HepG2 (cell line): ENCODE results near the gene SLC23A2. TPM values are rescaled to one million over a fixed set of nuclear protein-coding genes. Genes with fewer than 3 reads are reported as not detected.

Experiments used
- ATAC-seq: fragments of 200-7000 bp; cut with Tn5 transposase; 3 replicates; pipeline ENCODE4 v1.9.1; 2020; ENCODE audit warnings: mild to moderate bottlenecking, moderate library complexity
- BruUV-seq: library from RNA; stranded (reverse); fragments of 400-500 nt; replicated peaks from 2 replicates; lab custom pipeline; 2021; lab: Mats Ljungman, UMichigan
- CTCF ChIA-PET: fragments of 300-600 bp; formaldehyde crosslinking; extraction: SDS; loops from one replicate; lab custom pipeline; 2021; ENCODE audit warnings: low total read pairs, inconsistent platforms, low intra/inter-chr PET ratio; lab: Yijun Ruan, JAX
- POLR2A ChIA-PET: fragments of 350-600 bp; sonication (Branson Sonifier 250); formaldehyde crosslinking; loops from one replicate; lab custom pipeline; 2020; ENCODE audit warnings: antibody characterized with exemption, inconsistent platforms; lab: Yijun Ruan, JAX
- DNase-seq: peaks from one replicate; pipeline ENCODE4 v3.0.0-alpha.2; 2015; ENCODE audit warnings: low spot score
- FAIRE-seq: peaks from 3 replicates; lab custom pipeline; 2011; peaks lifted over from hg19 to GRCh38; lab: Jason Lieb, UNC
- H2AFZ ChIP-seq: one replicate; pipeline ENCODE4 v1.6.1; 2011; ENCODE audit warnings: low read length, inconsistent platforms
- H3K27ac ChIP-seq: fragments of 300-600 bp; 3 replicates; pipeline ENCODE4 v1.8.0; 2011; ENCODE audit warnings: mixed run types, mild to moderate bottlenecking, mixed read lengths, low read length, inconsistent platforms; ENCODE audit not compliant: insufficient read depth; ENCODE audit errors: extremely low read length
- H3K27me3 ChIP-seq, 2 experiments: fragments of 200-600 bp in 1 of 2; 2 replicates in 1 of 2; 3 replicates in 1 of 2; pipeline versions ENCODE4 v1.6.0 to v1.8.0; 2011; ENCODE audit warnings: low read length in 2 of 2, mild to moderate bottlenecking in 2 of 2, moderate library complexity in 2 of 2, inconsistent platforms in 1 of 2; ENCODE audit not compliant: insufficient read depth in 2 of 2, control insufficient read depth in 1 of 2
- H3K36me3 ChIP-seq, 2 experiments: fragments of 200-600 bp in 1 of 2; replicated peaks in 1 of 2; 2 replicates in 1 of 2; 3 replicates in 1 of 2; pipeline versions ENCODE4 v1.5.1 to v1.8.0; 2011; ENCODE audit warnings: low read length in 2 of 2, inconsistent platforms in 1 of 2; ENCODE audit not compliant: insufficient read depth in 2 of 2, control insufficient read depth in 1 of 2
- H3K4me1 ChIP-seq: 2 replicates; pipeline ENCODE4 v1.5.1; 2012; ENCODE audit warnings: low read length, inconsistent platforms; ENCODE audit not compliant: insufficient read depth
- H3K4me2 ChIP-seq: 2 replicates; pipeline ENCODE4 v1.6.0; 2011; ENCODE audit warnings: low read depth, low read length, inconsistent platforms
- H3K4me3 ChIP-seq, 3 experiments: fragments of 200-600 bp in 1 of 3; sonication (generic), shearing (Covaris generic) in 1 of 3; replicated peaks in 1 of 3; 2 replicates each; pipeline ENCODE4 v1.5.1; 2011 to 2016; ENCODE audit warnings: low read length in 3 of 3, inconsistent platforms in 2 of 3, low read depth in 2 of 3, mild to moderate bottlenecking in 2 of 3, control low read depth in 1 of 3, mixed read lengths in 1 of 3; ENCODE audit not compliant: insufficient read depth in 1 of 3
- H3K79me2 ChIP-seq: one replicate; pipeline ENCODE4 v1.6.1; 2011; ENCODE audit warnings: low read length, inconsistent platforms; ENCODE audit not compliant: insufficient read depth
- H3K9ac ChIP-seq: 2 replicates; pipeline ENCODE4 v1.6.0; 2011; ENCODE audit warnings: mild to moderate bottlenecking, low read depth, low read length, inconsistent platforms; ENCODE audit not compliant: insufficient read depth
- H3K9me3 ChIP-seq: 2 replicates; pipeline ENCODE4 v1.5.1; 2012; ENCODE audit warnings: mild to moderate bottlenecking, low read length
- H4K20me1 ChIP-seq: 2 replicates; pipeline ENCODE4 v1.6.0; 2011; ENCODE audit warnings: inconsistent platforms, mild to moderate bottlenecking, low read length, moderate library complexity; ENCODE audit not compliant: insufficient read depth
- GATA4 ChIP-seq: sonication (generic); IDR thresholded peaks from 2 replicates; pipeline ENCODE4 v1.6.1; 2016; ENCODE audit warnings: antibody characterized with exemption, low read depth, borderline replicate concordance
- MYC ChIP-seq: sonication (generic); formaldehyde crosslinking; IDR thresholded peaks from 2 replicates; pipeline ENCODE4 v1.9.0; 2021; ENCODE audit warnings: missing genetic modification reagents, borderline replicate concordance
- SMC3 ChIP-seq: IDR thresholded peaks from 2 replicates; pipeline ENCODE4 v1.6.1; 2011; ENCODE audit warnings: low read length, improper control_type of control experiment
- XRCC5 ChIP-seq: fragments of 200-400 bp; formaldehyde crosslinking; optimal IDR thresholded peaks from 2 replicates; pipeline ENCODE3; 2017; ENCODE audit warnings: mild to moderate bottlenecking, low read length
- ZNF570 ChIP-seq: sonication (generic); formaldehyde crosslinking; IDR thresholded peaks from 2 replicates; pipeline ENCODE4 v1.4.0; 2020; ENCODE audit warnings: mild to moderate bottlenecking, missing genetic modification reagents, borderline replicate concordance
- ZNF766 ChIP-seq: sonication (generic); formaldehyde crosslinking; IDR thresholded peaks from 2 replicates; pipeline ENCODE4 v1.5.0; 2020; ENCODE audit warnings: missing genetic modification reagents, borderline replicate concordance
- WGBS: methylation state at CpG from one replicate; pipeline ENCODE4 v1.1.6; 2017; ENCODE audit warnings: low lambda C conversion rate; 5-methylcytosine and 5-hydroxymethylcytosine counted together
- in situ Hi-C: cut with HindIII; loops from 2 replicates; pipeline ENCODE4 v1.10.0; 2017; ENCODE audit warnings: low pct_unique_long_range_greater_than_20kb; ENCODE audit not compliant: extremely low pct_ligation_motif_present
- intact Hi-C: fragments of 100-400 bp; cut with micrococcal nuclease; formaldehyde crosslinking; loops from one replicate; pipeline ENCODE4 v1.10.0; 2022; ENCODE audit not compliant: unreplicated experiment
- polyA plus RNA-seq, 8 experiments: library from polyadenylated mRNA; depleted of rRNA in 3 of 8; stranded (reverse) in 7 of 8; unstranded in 1 of 8; fragments of >200 nt; fragmentation: Illumina TruSeq in 4 of 8; extraction: Trizol in 4 of 8; gene quantifications; 2 replicates each; pipeline versions ENCODE4 v1.2.1 to v1.2.3, GENCODE V29; 2011 to 2016; ENCODE audit warnings: low read depth in 4 of 8, missing spikeins in 1 of 8, mixed read lengths in 1 of 8; ENCODE audit not compliant: insufficient read depth in 1 of 8
- total RNA-seq, 5 experiments: library from RNA; depleted of rRNA; stranded (reverse); fragments of >200 nt; fragmentation: Illumina TruSeq; extraction: Trizol; gene quantifications; 2 replicates each; pipeline ENCODE4 v1.2.3, GENCODE V29; 2016; ENCODE audit warnings: low read depth in 1 of 5
- TF ChIP-seq, protein P1 (sequence below): sonication (generic); formaldehyde crosslinking; IDR thresholded peaks from 2 replicates; pipeline ENCODE4 v1.4.0; 2020; ENCODE audit warnings: missing genetic modification reagents
- TF ChIP-seq, protein P2 (sequence below): sonication (generic); formaldehyde crosslinking; IDR thresholded peaks from 2 replicates; pipeline ENCODE4 v1.4.0; 2020; ENCODE audit warnings: missing genetic modification reagents, borderline replicate concordance
- TF ChIP-seq, protein P3 (sequence below): sonication (generic); formaldehyde crosslinking; IDR thresholded peaks from 2 replicates; pipeline ENCODE4 v1.8.1; 2023; ENCODE audit warnings: missing genetic modification reagents, mild to moderate bottlenecking, borderline replicate concordance
- TF ChIP-seq, protein P4 (sequence below): sonication (generic); formaldehyde crosslinking; IDR thresholded peaks from 2 replicates; pipeline ENCODE4 v1.5.1; 2020; ENCODE audit warnings: mild to moderate bottlenecking, moderate library complexity, missing genetic modification reagents
- TF ChIP-seq, protein P5 (sequence below): sonication (generic); formaldehyde crosslinking; IDR thresholded peaks from 2 replicates; pipeline ENCODE4 v1.8.0; 2023; ENCODE audit warnings: mild to moderate bottlenecking, missing genetic modification reagents

The SLC23A2 gene
- total and polyA plus RNA-seq, 2 of the 13 experiments (the other 11 are each of a cell fraction or from before 2014, with no cell fraction given), result 42.2 to 51.2 TPM

DNA sequence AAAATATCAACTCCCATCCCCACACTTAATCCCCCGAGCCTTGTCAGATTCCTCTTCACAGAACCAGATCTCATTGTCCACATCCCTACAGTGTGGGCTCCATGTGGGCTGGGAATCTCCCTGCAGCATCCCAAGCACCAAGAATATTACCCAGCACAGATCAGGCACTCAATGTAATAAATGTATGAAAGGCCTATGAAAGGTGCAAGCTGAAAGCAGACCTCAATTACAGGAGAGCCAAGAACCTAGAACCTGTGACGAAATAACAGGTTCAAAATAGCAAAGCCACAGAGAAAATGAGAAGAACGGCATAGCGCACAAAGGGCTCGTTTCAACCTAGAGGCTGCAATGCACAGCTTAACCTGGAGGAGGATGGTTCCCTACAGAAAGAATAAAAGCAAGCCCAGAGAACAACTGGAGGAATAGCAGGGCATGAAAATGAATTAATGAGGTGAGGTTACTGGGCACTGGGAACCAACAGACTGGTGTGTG lies 3.1 kb downstream of the SLC23A2 start (continued):
- TF ChIP-seq, protein P1, sequence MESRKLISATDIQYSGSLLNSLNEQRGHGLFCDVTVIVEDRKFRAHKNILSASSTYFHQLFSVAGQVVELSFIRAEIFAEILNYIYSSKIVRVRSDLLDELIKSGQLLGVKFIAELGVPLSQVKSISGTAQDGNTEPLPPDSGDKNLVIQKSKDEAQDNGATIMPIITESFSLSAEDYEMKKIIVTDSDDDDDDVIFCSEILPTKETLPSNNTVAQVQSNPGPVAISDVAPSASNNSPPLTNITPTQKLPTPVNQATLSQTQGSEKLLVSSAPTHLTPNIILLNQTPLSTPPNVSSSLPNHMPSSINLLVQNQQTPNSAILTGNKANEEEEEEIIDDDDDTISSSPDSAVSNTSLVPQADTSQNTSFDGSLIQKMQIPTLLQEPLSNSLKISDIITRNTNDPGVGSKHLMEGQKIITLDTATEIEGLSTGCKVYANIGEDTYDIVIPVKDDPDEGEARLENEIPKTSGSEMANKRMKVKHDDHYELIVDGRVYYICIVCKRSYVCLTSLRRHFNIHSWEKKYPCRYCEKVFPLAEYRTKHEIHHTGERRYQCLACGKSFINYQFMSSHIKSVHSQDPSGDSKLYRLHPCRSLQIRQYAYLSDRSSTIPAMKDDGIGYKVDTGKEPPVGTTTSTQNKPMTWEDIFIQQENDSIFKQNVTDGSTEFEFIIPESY, result peak; percentile 97
- no peak for TF ChIP-seq XRCC5
- peak; percentile 39; the same call in 1 of the 2 replicates for TF ChIP-seq SMC3
- 0 out of 2 replicates have a peak, but pooled peaks have one; percentile 59 for TF ChIP-seq ZNF570 (CRISPR knock-in tag)

DNA sequence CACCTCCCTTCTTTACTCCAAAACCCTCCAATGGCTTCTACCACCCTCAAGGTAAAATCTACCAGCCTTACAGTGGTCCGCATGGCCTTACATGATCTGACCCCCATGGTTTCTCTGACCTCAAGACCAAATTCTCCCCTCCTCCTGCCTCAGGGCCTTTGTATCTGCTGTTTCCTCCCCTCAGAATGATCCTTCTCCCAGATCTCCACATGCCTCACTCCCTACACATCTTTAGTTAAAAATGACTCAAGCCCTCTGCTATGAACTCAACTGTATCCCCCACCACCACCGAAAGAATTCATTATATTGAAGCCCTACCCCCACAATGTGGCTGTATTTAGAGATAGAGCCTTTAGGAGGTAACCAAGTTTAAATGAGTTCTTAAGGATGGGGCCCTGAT lies 4.1 kb downstream of the SLC23A2 start:
- POLR2A ChIA-PET, result no interaction called here
- intact Hi-C loops, result no loop called here
- TF ChIP-seq ZNF766 (0 out of 2 replicates have a peak, but pooled peaks have one; percentile 24), MYC (no peak), GATA4 (no peak)
- TF ChIP-seq, protein P2, sequence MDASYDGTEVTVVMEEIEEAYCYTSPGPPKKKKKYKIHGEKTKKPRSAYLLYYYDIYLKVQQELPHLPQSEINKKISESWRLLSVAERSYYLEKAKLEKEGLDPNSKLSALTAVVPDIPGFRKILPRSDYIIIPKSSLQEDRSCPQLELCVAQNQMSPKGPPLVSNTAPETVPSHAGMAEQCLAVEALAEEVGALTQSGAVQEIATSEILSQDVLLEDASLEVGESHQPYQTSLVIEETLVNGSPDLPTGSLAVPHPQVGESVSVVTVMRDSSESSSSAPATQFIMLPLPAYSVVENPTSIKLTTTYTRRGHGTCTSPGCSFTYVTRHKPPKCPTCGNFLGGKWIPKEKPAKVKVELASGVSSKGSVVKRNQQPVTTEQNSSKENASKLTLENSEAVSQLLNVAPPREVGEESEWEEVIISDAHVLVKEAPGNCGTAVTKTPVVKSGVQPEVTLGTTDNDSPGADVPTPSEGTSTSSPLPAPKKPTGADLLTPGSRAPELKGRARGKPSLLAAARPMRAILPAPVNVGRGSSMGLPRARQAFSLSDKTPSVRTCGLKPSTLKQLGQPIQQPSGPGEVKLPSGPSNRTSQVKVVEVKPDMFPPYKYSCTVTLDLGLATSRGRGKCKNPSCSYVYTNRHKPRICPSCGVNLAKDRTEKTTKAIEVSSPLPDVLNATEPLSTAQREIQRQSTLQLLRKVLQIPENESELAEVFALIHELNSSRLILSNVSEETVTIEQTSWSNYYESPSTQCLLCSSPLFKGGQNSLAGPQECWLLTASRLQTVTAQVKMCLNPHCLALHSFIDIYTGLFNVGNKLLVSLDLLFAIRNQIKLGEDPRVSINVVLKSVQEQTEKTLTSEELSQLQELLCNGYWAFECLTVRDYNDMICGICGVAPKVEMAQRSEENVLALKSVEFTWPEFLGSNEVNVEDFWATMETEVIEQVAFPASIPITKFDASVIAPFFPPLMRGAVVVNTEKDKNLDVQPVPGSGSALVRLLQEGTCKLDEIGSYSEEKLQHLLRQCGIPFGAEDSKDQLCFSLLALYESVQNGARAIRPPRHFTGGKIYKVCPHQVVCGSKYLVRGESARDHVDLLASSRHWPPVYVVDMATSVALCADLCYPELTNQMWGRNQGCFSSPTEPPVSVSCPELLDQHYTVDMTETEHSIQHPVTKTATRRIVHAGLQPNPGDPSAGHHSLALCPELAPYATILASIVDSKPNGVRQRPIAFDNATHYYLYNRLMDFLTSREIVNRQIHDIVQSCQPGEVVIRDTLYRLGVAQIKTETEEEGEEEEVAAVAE (CRISPR knock-in tag), result no peak
- TF ChIP-seq, protein P3, sequence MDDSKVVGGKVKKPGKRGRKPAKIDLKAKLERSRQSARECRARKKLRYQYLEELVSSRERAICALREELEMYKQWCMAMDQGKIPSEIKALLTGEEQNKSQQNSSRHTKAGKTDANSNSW (CRISPR knock-in tag), result no peak
- TF ChIP-seq, protein P4, sequence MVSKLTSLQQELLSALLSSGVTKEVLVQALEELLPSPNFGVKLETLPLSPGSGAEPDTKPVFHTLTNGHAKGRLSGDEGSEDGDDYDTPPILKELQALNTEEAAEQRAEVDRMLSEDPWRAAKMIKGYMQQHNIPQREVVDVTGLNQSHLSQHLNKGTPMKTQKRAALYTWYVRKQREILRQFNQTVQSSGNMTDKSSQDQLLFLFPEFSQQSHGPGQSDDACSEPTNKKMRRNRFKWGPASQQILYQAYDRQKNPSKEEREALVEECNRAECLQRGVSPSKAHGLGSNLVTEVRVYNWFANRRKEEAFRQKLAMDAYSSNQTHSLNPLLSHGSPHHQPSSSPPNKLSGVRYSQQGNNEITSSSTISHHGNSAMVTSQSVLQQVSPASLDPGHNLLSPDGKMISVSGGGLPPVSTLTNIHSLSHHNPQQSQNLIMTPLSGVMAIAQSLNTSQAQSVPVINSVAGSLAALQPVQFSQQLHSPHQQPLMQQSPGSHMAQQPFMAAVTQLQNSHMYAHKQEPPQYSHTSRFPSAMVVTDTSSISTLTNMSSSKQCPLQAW, result 0 out of 2 replicates have a peak, but pooled peaks have one; percentile 15
- TF ChIP-seq, protein P5, sequence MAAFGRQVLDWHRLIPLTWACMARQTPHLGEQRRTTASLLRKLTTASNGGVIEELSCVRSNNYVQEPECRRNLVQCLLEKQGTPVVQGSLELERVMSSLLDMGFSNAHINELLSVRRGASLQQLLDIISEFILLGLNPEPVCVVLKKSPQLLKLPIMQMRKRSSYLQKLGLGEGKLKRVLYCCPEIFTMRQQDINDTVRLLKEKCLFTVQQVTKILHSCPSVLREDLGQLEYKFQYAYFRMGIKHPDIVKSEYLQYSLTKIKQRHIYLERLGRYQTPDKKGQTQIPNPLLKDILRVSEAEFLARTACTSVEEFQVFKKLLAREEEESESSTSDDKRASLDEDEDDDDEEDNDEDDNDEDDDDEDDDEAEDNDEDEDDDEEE, result 0 out of 2 replicates have a peak, but pooled peaks have one; percentile 21

More for the DNA sequence above, 4.1 kb downstream of the SLC23A2 start:
- BruUV-seq, result no TSS peak
- WGBS, result 95% methylated on average over 2 of the region's 2 CpGs
- DNase-seq (no peak), FAIRE-seq (no peak), ATAC-seq (no peak)
- no peak overlapping the region for H3K4me3 ChIP-seq
- H2AFZ ChIP-seq, result no peak overlapping the region
- 0 out of 5 replicates have a peak, but pooled peaks cover 0 to 2% of the 10 kb centered on the region in 2 experiments for H3K36me3 ChIP-seq
- no peak overlapping the region for H3K9ac ChIP-seq
- no peak overlapping the region for H3K4me2 ChIP-seq
- no peaks in the 10 kb centered on the region; a peak in 1 of 5 replicates for H3K27me3 ChIP-seq
- peaks cover 84% of the 10 kb centered on the region for H3K79me2 ChIP-seq
- H4K20me1 ChIP-seq, result peaks cover 39% of the 10 kb centered on the region
- in situ Hi-C loops, result loop anchor here (10.0 kb wide), 1 partner anchor 108 kb away; no protein-coding TSS in a partner anchor
- no peaks in the 10 kb centered on the region for H3K9me3 ChIP-seq
- no peak overlapping the region for H3K27ac ChIP-seq
- peaks cover 74% of the 10 kb centered on the region for H3K4me1 ChIP-seq
- CTCF ChIA-PET, result no interaction called here
